ENCODE results near the gene MRPL16.
A peak's percentile ranks its signal among the peaks of the same experiment; 100 is the strongest.

Gene MRPL16

DNA sequence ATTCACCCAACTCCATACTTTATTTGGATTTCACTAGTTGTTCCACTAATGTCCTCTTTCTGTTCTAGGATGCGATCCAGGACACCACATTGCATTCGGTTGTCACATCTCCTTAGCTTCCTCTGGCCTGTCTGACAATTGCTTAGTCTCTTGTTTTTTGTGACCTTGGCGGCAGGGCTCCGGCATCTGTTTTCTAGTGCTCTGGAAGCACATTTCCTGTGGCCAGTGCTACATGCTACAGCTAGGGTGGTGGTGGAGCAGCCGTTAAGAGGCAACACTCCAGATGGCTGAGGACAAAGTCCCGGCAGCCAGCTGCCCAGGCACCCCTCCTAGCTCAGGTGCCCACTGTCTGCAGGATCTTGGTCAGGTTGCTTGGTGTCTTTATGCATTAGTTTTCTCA, 48.6 kb downstream of the MRPL16 start:
- no CpG with 5 or more reads among the region's 6 CpGs for WGBS (ENCODE audit: extremely low coverage, insufficient coverage, insufficient read length)
- DNase-seq = no peak
- H3K79me2 ChIP-seq (ENCODE audit: control insufficient read depth, insufficient read depth, low read length, poor library complexity) = peaks cover 18% of the 10 kb centered on the region

DNA sequence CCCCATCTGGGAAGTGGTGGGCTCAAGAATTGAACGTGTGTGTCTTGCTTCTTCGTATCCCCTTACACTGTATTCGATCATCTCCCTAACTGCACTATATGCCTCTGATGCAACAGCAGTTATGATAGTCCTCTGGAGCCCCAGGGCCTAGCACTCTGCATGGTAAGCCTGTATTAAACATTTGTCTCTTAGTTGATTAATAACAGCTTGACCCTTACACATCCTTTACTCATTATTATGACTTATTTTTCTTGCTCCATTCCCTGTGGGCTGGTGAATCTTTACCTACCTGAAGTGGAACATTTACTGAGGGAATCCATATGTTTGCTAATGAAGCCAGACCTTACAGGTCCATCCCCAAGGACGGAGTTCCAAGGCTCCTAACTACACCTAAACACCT, 49.8 kb downstream of the MRPL16 start:
- Histone ChIP-seq H3K4ac (ENCODE audit: low read depth, low read length) (peak overlapping the region; percentile 51), H3K4me1 (ENCODE audit: control insufficient read depth in 1 of 2, insufficient read depth in 2 of 2, low read length in 2 of 2) (peaks cover 6 to 24% of the 10 kb centered on the region in 2 experiments), H3K18ac (ENCODE audit: low read length) (no peak overlapping the region), H2BK120ac (ENCODE audit: insufficient read depth, low read length, poor library complexity) (no peak overlapping the region), H3K27ac (ENCODE audit: low read depth, low read length) (no peak overlapping the region), H2BK5ac (ENCODE audit: low read depth, low read length, poor library complexity) (no peak overlapping the region), H2BK12ac (ENCODE audit: low read length) (no peak overlapping the region), H2AFZ (ENCODE audit: insufficient read depth, low read length, poor library complexity) (no peak overlapping the region), H3K9ac (ENCODE audit: low read length) (no peak overlapping the region), H3K14ac (ENCODE audit: low read length) (no peak overlapping the region), H3K36me3 (ENCODE audit: control insufficient read depth in 1 of 2, insufficient read depth in 2 of 2, low read length in 2 of 2) (peaks cover 7 to 15% of the 10 kb centered on the region in 2 experiments), H4K91ac (ENCODE audit: low read depth, low read length) (no peak overlapping the region), H3K4me3 (ENCODE audit: low read depth, low read length) (no peak overlapping the region), H2AK5ac (ENCODE audit: low read length) (no peak overlapping the region), H3K9me3 (ENCODE audit: insufficient read depth, low read depth, low read length) (no peaks in the 10 kb centered on the region), H3K4me2 (ENCODE audit: low read length) (no peak overlapping the region), H4K8ac (ENCODE audit: low read depth, low read length) (no peak overlapping the region), H3K23ac (ENCODE audit: low read length) (no peak overlapping the region), H3K79me2 (ENCODE audit: control insufficient read depth, insufficient read depth, low read length, poor library complexity) (peaks cover 18% of the 10 kb centered on the region), H3K79me1 (ENCODE audit: low read length) (peaks cover 3% of the 10 kb centered on the region), H3K27me3 (ENCODE audit: insufficient read depth, low read length) (no peaks in the 10 kb centered on the region), H4K12ac (ENCODE audit: low read depth, low read length) (no peak overlapping the region)
- WGBS (ENCODE audit: extremely low coverage, insufficient coverage, insufficient read length) = no CpG with 5 or more reads among the region's 4 CpGs
- DNase-seq = no peak

More for the DNA sequence above, 48.6 kb downstream of the MRPL16 start:
- no peak overlapping the region for H2AFZ ChIP-seq (ENCODE audit: insufficient read depth, low read length, poor library complexity)
- H3K14ac ChIP-seq (ENCODE audit: low read length) = no peak overlapping the region
- H3K9ac ChIP-seq (ENCODE audit: low read length) = no peak overlapping the region
- H3K27ac ChIP-seq (ENCODE audit: low read depth, low read length) = no peak overlapping the region
- no peak overlapping the region for H3K4me2 ChIP-seq (ENCODE audit: low read length)
- H3K23ac ChIP-seq (ENCODE audit: low read length) = no peak overlapping the region
- no peak overlapping the region for H4K8ac ChIP-seq (ENCODE audit: low read depth, low read length)
- no peak overlapping the region for H4K12ac ChIP-seq (ENCODE audit: low read depth, low read length)
- no peak overlapping the region for H3K18ac ChIP-seq (ENCODE audit: low read length)
- H3K36me3 ChIP-seq (ENCODE audit: control insufficient read depth in 1 of 2, insufficient read depth in 2 of 2, low read length in 2 of 2) = peaks cover 7 to 15% of the 10 kb centered on the region in 2 experiments
- H2AK5ac ChIP-seq (ENCODE audit: low read length) = no peak overlapping the region
- no peak overlapping the region for H2BK120ac ChIP-seq (ENCODE audit: insufficient read depth, low read length, poor library complexity)
- H3K79me1 ChIP-seq (ENCODE audit: low read length) = no peaks in the 10 kb centered on the region
- no peaks in the 10 kb centered on the region for H3K27me3 ChIP-seq (ENCODE audit: insufficient read depth, low read length)
- H3K4me3 ChIP-seq (ENCODE audit: low read depth, low read length) = no peak overlapping the region
- H2BK12ac ChIP-seq (ENCODE audit: low read length) = no peak overlapping the region
- no peak overlapping the region for H4K91ac ChIP-seq (ENCODE audit: low read depth, low read length)
- H2BK5ac ChIP-seq (ENCODE audit: low read depth, low read length, poor library complexity) = no peak overlapping the region
- H3K4me1 ChIP-seq (ENCODE audit: control insufficient read depth in 1 of 2, insufficient read depth in 2 of 2, low read length in 2 of 2) = peaks cover 5 to 17% of the 10 kb centered on the region in 2 experiments
- no peaks in the 10 kb centered on the region for H3K9me3 ChIP-seq (ENCODE audit: insufficient read depth, low read depth, low read length)
- H3K4ac ChIP-seq (ENCODE audit: low read depth, low read length) = peak overlapping the region; percentile 16

DNA sequence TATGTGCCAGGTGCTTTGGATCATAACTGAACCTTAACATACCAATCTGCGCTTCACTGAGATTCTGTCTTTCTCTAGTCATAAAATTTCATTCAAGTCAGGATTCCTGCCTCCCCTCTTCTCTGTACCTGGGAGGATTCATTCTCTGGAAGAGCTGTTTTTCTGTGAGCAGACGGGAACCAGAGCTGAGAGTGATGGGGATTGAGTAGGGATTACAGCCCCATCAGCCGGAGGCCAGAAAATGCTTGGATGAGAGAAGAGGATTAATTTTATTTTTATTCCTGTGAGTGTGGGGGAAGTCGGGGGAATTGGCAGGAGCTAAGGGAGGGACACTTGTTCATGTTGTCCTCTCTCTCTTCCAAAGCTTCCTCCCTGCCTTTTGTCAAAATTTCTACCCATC, 50.7 kb downstream of the MRPL16 start:
- H3K36me3 ChIP-seq (ENCODE audit: control insufficient read depth in 1 of 2, insufficient read depth in 2 of 2, low read length in 2 of 2) = peaks cover 7 to 15% of the 10 kb centered on the region in 2 experiments
- H3K4me3 ChIP-seq (ENCODE audit: low read depth, low read length) = no peak overlapping the region
- WGBS (ENCODE audit: extremely low coverage, insufficient coverage, insufficient read length) = no CpG with 5 or more reads among the region's 4 CpGs
- no peak overlapping the region for H3K14ac ChIP-seq (ENCODE audit: low read length)
- H4K91ac ChIP-seq (ENCODE audit: low read depth, low read length) = no peak overlapping the region
- no peak overlapping the region for H3K23ac ChIP-seq (ENCODE audit: low read length)
- H3K27me3 ChIP-seq (ENCODE audit: insufficient read depth, low read length) = no peaks in the 10 kb centered on the region
- H3K4ac ChIP-seq (ENCODE audit: low read depth, low read length) = no peak overlapping the region
- H3K79me2 ChIP-seq (ENCODE audit: control insufficient read depth, insufficient read depth, low read length, poor library complexity) = peaks cover 23% of the 10 kb centered on the region
- H3K9me3 ChIP-seq (ENCODE audit: insufficient read depth, low read depth, low read length) = no peaks in the 10 kb centered on the region
- no peak overlapping the region for H2AK5ac ChIP-seq (ENCODE audit: low read length)
- no peak overlapping the region for H3K4me2 ChIP-seq (ENCODE audit: low read length)
- no peak overlapping the region for H4K12ac ChIP-seq (ENCODE audit: low read depth, low read length)
- no peak overlapping the region for H3K9ac ChIP-seq (ENCODE audit: low read length)
- H2BK5ac ChIP-seq (ENCODE audit: low read depth, low read length, poor library complexity) = no peak overlapping the region
- peaks cover 6 to 24% of the 10 kb centered on the region in 2 experiments for H3K4me1 ChIP-seq (ENCODE audit: control insufficient read depth in 1 of 2, insufficient read depth in 2 of 2, low read length in 2 of 2)
- DNase-seq = no peak
- no peak overlapping the region for H2BK120ac ChIP-seq (ENCODE audit: insufficient read depth, low read length, poor library complexity)
- no peak overlapping the region for H2AFZ ChIP-seq (ENCODE audit: insufficient read depth, low read length, poor library complexity)
- H3K18ac ChIP-seq (ENCODE audit: low read length) = no peak overlapping the region
- no peak overlapping the region for H2BK12ac ChIP-seq (ENCODE audit: low read length)
- peaks cover 10% of the 10 kb centered on the region for H3K79me1 ChIP-seq (ENCODE audit: low read length)
- H4K8ac ChIP-seq (ENCODE audit: low read depth, low read length) = no peak overlapping the region
- no peak overlapping the region for H3K27ac ChIP-seq (ENCODE audit: low read depth, low read length)

DNA sequence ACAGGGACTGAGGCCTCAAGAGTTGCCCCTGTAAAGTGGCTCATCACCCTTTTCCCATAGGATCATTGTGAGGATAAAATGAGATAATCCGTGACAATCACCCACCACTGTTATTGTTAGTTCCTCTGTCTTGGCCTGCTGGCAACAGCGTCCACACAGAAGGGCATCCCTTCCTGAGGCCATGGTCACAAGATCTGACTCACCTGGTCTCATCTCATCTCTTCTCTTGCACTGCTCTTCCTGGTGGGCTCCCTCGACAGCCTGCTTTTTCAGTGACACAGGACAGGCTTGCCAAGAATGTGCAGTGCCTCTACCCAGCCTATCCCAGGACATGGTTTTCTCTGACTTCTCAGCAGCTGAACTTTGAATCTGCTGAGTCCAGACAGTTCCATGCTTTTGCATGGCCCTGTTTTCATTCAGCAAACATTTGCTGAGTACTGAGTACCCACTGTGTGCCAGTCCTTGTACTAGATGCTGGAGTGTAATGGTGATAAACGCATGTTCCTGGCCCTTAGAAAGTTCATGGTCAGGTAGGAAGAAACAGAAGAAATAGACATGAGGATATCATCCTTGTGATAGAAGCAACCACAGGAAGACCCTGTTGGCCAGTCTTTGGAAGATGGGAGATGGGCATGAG, 52.1 kb downstream of the MRPL16 start:
- H4K12ac ChIP-seq (ENCODE audit: low read depth, low read length) = no peak overlapping the region
- peaks cover 7 to 15% of the 10 kb centered on the region in 2 experiments for H3K36me3 ChIP-seq (ENCODE audit: control insufficient read depth in 1 of 2, insufficient read depth in 2 of 2, low read length in 2 of 2)
- peak overlapping the region; percentile 69 for H3K4ac ChIP-seq (ENCODE audit: low read depth, low read length)
- H3K79me2 ChIP-seq (ENCODE audit: control insufficient read depth, insufficient read depth, low read length, poor library complexity) = peaks cover 23% of the 10 kb centered on the region
- H3K9me3 ChIP-seq (ENCODE audit: insufficient read depth, low read depth, low read length) = no peaks in the 10 kb centered on the region
- no peak overlapping the region for H2BK120ac ChIP-seq (ENCODE audit: insufficient read depth, low read length, poor library complexity)
- H3K4me1 ChIP-seq (ENCODE audit: control insufficient read depth in 1 of 2, insufficient read depth in 2 of 2, low read length in 2 of 2) = peaks cover 6 to 23% of the 10 kb centered on the region in 2 experiments
- no peak overlapping the region for H3K18ac ChIP-seq (ENCODE audit: low read length)
- H4K91ac ChIP-seq (ENCODE audit: low read depth, low read length) = no peak overlapping the region
- no peak overlapping the region for H2AK5ac ChIP-seq (ENCODE audit: low read length)
- no peak overlapping the region for H2AFZ ChIP-seq (ENCODE audit: insufficient read depth, low read length, poor library complexity)
- H3K4me3 ChIP-seq (ENCODE audit: low read depth, low read length) = no peak overlapping the region
- WGBS (ENCODE audit: extremely low coverage, insufficient coverage, insufficient read length) = no CpG with 5 or more reads among the region's 4 CpGs
- H3K27me3 ChIP-seq (ENCODE audit: insufficient read depth, low read length) = no peaks in the 10 kb centered on the region
- no peak overlapping the region for H4K8ac ChIP-seq (ENCODE audit: low read depth, low read length)
- H3K23ac ChIP-seq (ENCODE audit: low read length) = no peak overlapping the region
- H3K4me2 ChIP-seq (ENCODE audit: low read length) = peak overlapping the region; percentile 6
- no peak overlapping the region for H3K27ac ChIP-seq (ENCODE audit: low read depth, low read length)
- H3K9ac ChIP-seq (ENCODE audit: low read length) = no peak overlapping the region
- H2BK12ac ChIP-seq (ENCODE audit: low read length) = no peak overlapping the region
- DNase-seq = no peak
- no peak overlapping the region for H3K14ac ChIP-seq (ENCODE audit: low read length)
- no peak overlapping the region for H2BK5ac ChIP-seq (ENCODE audit: low read depth, low read length, poor library complexity)
- H3K79me1 ChIP-seq (ENCODE audit: low read length) = peaks cover 11% of the 10 kb centered on the region
